ENCODE data around the gene SYNDIG1.

The SYNDIG1 gene

GRCh38 chr20:24679448-24680047 is 210.1 kb downstream of the SYNDIG1 start:
- no peak for DNase-seq

DNA sequence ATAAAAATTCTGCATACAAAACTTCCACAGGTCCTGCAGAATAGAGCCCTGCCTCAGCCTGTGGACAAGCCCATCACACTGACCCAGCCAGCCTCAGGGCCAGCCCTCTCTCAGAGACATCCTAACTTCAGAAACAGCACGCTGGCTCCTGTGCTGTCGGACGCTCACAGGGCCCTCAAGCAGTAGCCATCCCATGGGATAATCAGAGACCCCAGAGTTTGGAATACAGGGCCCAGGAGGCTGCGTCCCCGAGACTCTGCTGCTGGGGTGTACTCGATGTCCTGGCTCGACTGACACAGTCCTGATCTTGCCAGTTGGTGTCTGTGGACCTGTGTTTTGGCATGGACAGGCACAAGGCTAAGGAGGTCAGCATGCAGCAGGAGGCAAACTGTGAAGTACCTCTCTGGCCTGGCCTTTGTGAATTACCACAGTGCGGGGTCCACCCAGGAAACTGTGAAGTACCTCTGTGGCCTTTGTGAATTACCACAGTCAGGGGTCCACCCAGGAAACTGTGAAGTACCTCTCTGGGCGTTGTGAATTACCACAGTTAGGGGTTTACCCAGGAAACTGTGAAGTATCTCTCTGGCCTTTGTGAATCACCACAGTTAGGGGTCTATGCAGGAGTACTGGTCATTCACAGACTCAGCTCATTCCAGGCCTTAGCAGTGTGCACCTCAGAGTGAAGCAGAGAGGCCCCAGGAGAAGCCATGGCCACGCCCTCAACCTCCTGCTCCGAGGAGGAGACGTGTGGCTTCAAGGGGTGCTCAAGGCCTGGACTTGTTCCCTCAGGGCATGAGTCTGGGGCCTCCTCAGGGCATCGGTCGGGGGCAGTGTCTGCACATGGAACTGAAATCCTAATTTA is 212.4 kb downstream of the SYNDIG1 start:
- no peak for DNase-seq

- no peak for DNase-seq
These were observed 213.1 kb downstream of the SYNDIG1 start for GRCh38 chr20:24682496-24682985.

DNA sequence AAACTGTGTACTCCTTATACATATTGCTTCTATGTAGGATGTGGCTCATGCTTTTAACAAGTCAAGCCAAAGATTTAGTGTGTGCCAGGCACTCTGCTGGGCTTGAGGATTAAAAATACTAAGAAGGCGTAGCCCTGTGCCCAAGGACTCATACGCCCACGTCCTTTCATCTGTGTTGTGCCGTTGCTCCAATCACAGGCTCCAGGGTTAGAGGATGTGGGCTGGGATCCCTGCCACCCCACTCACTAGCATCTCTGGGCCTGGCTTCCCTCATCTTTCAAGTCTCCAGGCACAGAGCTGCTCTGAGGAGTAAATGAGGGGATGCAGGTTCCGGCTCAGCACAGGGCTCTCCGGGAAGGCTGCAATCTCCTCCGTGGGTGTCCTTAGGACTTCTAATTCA is 214.2 kb downstream of the SYNDIG1 start:
- DNase-seq = no peak

DNA sequence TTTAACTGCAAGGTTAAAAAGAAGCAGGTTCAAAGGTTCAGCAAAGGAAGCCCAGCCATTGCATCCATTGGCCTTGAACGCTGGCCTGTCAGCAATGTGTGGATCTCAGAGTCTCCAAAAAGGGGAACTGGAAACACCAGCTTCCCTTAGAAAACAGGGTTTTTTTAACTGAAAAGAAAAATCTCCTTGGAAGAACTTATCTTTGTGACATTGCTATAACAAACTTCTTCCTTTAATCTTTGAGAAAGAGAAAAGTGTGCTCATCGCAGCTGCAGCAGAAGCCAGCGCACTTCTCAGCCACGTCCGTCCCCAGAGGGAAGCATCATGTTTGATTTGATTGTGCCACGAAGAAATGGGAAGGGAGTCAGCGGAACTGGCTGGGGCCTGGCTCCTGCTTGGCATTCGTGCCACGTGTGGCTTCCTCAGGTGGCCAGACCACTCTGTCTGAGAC is 215.0 kb downstream of the SYNDIG1 start:
- no peak for DNase-seq

- no peak for DNase-seq
These were observed 215.7 kb downstream of the SYNDIG1 start for GRCh38 chr20:24684956-24685691.

- DNase-seq = no peak
These were observed 216.3 kb downstream of the SYNDIG1 start for GRCh38 chr20:24685736-24686135.

DNA sequence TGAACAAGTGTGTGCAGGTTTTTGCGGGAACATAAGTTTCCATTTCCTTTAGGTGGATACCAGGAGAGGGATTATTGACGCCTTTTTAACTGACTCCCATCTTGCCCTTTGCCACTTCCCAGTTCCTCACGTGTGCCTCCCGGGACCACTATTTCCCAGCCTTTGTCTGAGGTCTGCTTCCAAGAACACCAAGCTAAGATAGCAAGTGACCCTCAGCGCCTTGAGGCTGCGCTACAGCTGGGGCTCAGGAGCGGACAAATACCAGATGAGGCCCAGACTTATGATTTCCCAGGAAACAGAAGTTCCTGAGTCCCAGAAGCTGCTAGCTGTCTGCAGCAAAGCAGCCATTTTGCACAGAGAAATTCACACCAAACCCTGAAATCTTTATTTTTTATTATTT is 216.7 kb downstream of the SYNDIG1 start:
- no peak for DNase-seq

DNA sequence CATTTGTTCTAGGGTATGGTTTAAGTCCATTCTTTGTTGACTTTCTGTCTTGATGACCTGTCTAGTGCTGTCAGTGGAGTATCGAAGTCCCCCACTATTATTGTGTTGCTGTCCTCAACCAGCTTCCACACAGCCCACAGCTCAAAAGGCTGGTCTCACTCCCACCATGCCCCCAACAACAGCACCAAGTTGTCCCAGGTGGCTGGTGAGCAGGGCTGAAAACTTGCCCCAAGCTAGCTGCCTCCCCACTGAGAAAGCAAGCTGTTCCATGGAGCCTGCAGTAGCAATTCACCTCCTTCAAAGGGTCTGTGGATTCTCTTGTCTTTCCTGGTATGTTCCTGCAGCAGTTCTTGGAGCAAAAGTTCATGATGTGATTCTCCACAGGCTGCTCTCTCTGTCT is 221.0 kb downstream of the SYNDIG1 start:
- peak in 1 of 2 donors; percentile 8 for DNase-seq

DNA sequence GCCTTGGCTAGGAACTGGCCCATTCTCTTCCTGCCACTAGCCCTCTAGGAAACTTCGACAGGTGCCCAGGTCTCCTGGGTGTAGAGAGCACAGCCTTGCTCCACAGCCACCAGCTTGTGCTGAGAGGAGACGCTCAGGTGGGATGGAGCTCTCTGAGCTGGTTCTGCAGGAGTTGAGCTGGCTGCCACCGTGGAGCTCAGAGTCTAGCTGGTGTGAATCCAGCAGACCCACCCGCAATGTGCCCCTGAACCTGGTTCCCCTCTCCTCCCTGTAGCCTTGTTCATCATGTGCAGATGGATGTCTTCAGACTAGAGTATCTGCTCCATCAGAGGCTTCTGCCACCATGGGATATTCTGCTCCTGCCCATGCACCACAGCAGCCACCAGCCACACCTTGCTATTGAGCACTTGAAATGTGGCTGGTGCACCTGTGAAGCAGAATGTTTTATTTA is 222.5 kb downstream of the SYNDIG1 start:
- peak in 1 of 2 donors; percentile 1 for DNase-seq

DNA sequence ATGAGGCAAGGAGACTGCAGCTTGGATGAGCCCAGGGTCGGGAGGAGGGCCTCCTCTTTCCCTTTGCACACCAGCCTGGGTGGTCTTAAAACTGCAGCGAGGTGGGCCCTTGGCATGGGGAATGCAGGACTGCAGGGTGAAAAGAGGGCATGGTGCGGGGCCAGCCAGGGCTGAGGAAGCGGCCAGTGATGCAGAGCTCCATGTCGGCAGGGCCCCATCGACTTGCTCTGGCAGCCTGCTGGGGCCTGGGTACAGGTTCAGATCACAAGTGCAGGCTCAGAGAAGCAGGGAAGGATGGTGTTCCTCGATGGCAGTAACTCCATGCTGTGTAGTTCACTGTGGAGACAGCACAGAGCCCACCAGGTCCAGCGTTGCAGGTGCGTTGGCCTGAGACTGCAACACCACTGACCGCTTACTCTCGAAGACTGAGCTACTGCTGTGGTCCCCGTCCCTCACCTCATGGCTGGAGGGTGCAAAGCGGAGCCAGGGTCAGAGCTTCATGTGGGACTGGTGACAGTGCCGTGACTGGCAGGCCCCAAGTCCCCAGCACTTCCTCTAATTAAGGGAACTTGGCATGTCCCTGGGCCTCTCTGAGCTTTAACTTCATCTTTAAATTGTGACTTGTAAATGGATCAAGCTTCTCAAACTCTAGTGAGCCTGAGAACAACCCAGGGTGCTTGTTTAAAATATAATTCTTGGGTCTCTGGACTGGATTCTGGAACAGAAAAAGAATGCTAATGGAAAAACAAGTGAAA is 223.2 kb downstream of the SYNDIG1 start:
- peak in 1 of 2 donors; percentile 10 for DNase-seq

GRCh38 chr20:24693466-24694156 is 224.2 kb downstream of the SYNDIG1 start:
- no peak for DNase-seq

- no peak for DNase-seq
These were observed 224.8 kb downstream of the SYNDIG1 start for GRCh38 chr20:24694157-24694726.

DNA sequence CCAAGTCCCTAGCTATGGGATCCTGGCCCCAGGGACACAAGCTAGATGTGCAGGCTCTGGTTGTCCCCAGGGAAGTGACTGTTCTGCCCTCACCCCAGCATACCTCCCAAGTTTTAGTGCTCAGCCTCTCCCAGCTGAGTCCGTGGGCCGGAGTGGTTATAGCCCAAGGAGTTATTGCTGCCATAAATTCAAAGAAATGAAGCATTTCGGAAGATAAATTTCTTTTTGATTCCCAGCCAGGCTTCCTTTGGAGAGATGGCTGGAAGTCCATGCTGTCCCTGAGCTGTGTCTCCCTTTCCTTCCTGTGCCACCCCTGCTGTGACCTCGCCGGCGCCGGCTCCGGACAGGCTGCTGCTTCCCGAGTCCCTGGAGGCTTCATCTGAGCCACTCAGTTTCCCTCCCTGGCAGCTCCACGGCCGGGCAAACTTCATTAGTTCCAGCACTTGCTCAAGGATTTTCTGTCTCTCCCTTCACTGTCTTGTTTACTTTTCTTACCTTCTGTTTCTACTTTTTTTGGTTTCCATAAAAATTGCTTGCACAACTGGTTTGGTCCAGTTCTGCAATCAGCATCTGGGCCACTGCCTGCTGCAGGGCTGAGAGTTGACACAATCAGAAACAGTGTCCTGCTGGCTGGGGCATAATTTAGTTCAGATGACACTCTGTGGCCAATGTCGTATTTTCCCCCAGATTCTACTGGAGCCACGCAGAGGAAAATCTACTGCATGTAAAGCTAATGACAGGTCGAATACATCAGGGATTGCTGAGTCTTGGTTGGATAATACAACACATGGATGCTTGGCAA is 225.5 kb downstream of the SYNDIG1 start:
- peak in 1 of 2 donors; percentile 11 for DNase-seq

GRCh38 chr20:24695529-24696225 is 226.2 kb downstream of the SYNDIG1 start:
- DNase-seq = no peak

GRCh38 chr20:24696396-24696795 is 227.0 kb downstream of the SYNDIG1 start:
- DNase-seq = no peak

DNA sequence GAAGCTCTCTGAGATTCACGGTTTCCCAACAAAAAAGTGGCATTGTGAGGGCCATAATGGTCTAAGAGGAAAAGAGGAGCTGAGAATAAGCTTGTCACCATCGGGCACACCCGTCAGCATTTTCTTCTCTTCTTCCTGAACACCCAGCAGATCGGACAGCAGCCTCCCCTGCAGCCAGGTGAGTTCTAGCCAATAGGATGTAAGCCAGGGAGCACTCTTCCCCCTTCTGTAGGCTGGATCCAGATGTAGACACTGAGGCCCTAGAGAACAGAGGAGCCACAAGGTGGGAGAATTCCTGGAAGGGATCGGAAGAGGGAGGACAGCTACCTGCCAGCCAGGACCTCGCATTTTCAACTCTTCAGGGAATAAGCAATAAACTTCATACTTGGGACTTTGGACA is 228.0 kb downstream of the SYNDIG1 start:
- no peak for DNase-seq

DNA sequence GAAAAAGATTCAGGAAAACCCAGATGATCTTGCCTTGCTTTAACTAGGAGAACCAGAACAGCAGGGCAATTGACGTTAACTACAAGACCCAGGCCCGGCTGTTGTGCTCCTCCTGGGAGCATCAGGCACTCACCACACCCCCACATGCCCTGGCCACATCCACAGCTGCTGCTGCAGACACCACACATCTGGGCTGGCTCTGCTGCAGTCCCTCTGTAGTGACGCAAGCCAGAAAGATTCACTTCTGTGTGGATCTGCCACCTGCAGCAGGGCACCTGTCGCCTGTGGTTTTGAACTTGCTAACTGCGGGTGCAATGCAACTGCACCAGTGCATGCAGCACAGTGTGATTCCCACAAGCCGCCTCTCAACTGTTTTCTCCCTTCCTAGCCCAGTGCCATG is 228.8 kb downstream of the SYNDIG1 start:
- DNase-seq = no peak

GRCh38 chr20:24698706-24699206 is 229.3 kb downstream of the SYNDIG1 start:
- DNase-seq = no peak
